Loucy (cell line): ENCODE data around the gene SUCLG1.

Experiments
- H2AFZ ChIP-seq: fragments of 200-600 bp; sonication (generic); 2 replicates; pipeline ENCODE4 v1.6.0; 2016; ENCODE audit warnings: antibody characterized with exemption, mild to moderate bottlenecking, low read length, moderate library complexity
- H3F3A ChIP-seq: fragments of 200-600 bp; 2 replicates; pipeline ENCODE4 v1.6.0; 2016; ENCODE audit warnings: antibody characterized with exemption, low read depth, mild to moderate bottlenecking
- H3K27me3 ChIP-seq: fragments of 200-600 bp; sonication (generic); 2 replicates; pipeline ENCODE4 v1.6.1; 2014; ENCODE audit warnings: low read length, mild to moderate bottlenecking; ENCODE audit not compliant: insufficient read depth, poor library complexity, severe bottlenecking
- H3K36me3 ChIP-seq: fragments of 200-600 bp; sonication (generic); 2 replicates; pipeline ENCODE4 v1.6.1; 2016; ENCODE audit warnings: low read length; ENCODE audit not compliant: insufficient read depth
- H3K4me1 ChIP-seq: fragments of 200-600 bp; sonication (generic); 2 replicates; pipeline ENCODE4 v1.5.1; 2014; ENCODE audit warnings: low read length, mild to moderate bottlenecking; ENCODE audit not compliant: insufficient read depth, poor library complexity, severe bottlenecking
- H3K4me2 ChIP-seq: fragments of 200-600 bp; sonication (generic); 2 replicates; pipeline ENCODE4 v1.6.0; 2014; ENCODE audit warnings: antibody characterized with exemption, low read length, low read depth, mild to moderate bottlenecking; ENCODE audit not compliant: poor library complexity, severe bottlenecking
- H3K4me3 ChIP-seq: fragments of 200-600 bp; sonication (generic); 2 replicates; pipeline ENCODE4 v1.5.1; 2014; ENCODE audit warnings: low read length, mild to moderate bottlenecking, mixed read lengths; ENCODE audit not compliant: poor library complexity, severe bottlenecking
- H3K79me2 ChIP-seq: fragments of 200-600 bp; sonication (generic); 2 replicates; pipeline ENCODE4 v1.6.1; 2014; ENCODE audit warnings: low read length; ENCODE audit not compliant: insufficient read depth
- H3K9ac ChIP-seq: fragments of 200-600 bp; sonication (generic); 2 replicates; pipeline ENCODE4 v1.6.0; 2014; ENCODE audit warnings: mild to moderate bottlenecking, low read depth, low read length, moderate library complexity; ENCODE audit not compliant: poor library complexity, severe bottlenecking
- H3K9me2 ChIP-seq: fragments of 200-600 bp; sonication (generic); replicated peaks from 2 replicates; pipeline ENCODE4 v1.6.1; 2016; ENCODE audit warnings: low read depth, low read length, mixed read lengths
- H3K9me3 ChIP-seq: fragments of 200-600 bp; sonication (generic); 2 replicates; pipeline ENCODE4 v1.6.1; 2014; ENCODE audit warnings: mild to moderate bottlenecking, antibody characterized with exemption, low read length, low read depth; ENCODE audit not compliant: insufficient read depth
- H4K20me1 ChIP-seq: fragments of 200-600 bp; sonication (generic); 2 replicates; pipeline ENCODE4 v1.6.0; 2014; ENCODE audit warnings: antibody characterized with exemption, low read length, mild to moderate bottlenecking; ENCODE audit not compliant: insufficient read depth, poor library complexity, severe bottlenecking
- CTCF ChIP-seq: fragments of 200-600 bp; sonication (generic); conservative IDR thresholded peaks from 2 replicates; pipeline ENCODE4 v1.5.1; 2014; ENCODE audit warnings: mild to moderate bottlenecking, antibody characterized with exemption, low read length
- EZH2phosphoT487 ChIP-seq: fragments of 200-600 bp; IDR thresholded peaks from 2 replicates; pipeline ENCODE4 v1.6.1; 2018; ENCODE audit warnings: antibody characterized with exemption, mild to moderate bottlenecking, moderate library complexity, borderline replicate concordance

Gene SUCLG1

GRCh38 chr2:84483320-84483719, 24.2 kb upstream of the SUCLG1 start:
- Histone ChIP-seq H3K4me2 (no peak overlapping the region), H3K4me3 (no peak overlapping the region), H3K4me1 (no peaks in the 10 kb centered on the region), H3K9ac (no peak overlapping the region), H3K36me3 (no peaks in the 10 kb centered on the region), H4K20me1 (no peaks in the 10 kb centered on the region), H3F3A (no peaks in the 10 kb centered on the region), H3K27me3 (no peaks in the 10 kb centered on the region), H3K9me3 (no peaks in the 10 kb centered on the region), H3K79me2 (no peaks in the 10 kb centered on the region), H3K9me2 (no peaks in the 10 kb centered on the region), H2AFZ (no peak overlapping the region)
- TF ChIP-seq EZH2phosphoT487 (no peak), CTCF (no peak)

- no peak overlapping the region for H2AFZ ChIP-seq
- TF ChIP-seq EZH2phosphoT487: no peak
Observed at GRCh38 chr2:84482603-84483002, 23.5 kb upstream of the SUCLG1 start.

GRCh38 chr2:84481702-84482101, 22.6 kb upstream of the SUCLG1 start:
- H3F3A ChIP-seq: no peaks in the 10 kb centered on the region
- no peaks in the 10 kb centered on the region for H3K36me3 ChIP-seq
- no peak overlapping the region for H3K9ac ChIP-seq
- H3K27me3 ChIP-seq: no peaks in the 10 kb centered on the region
- H3K4me1 ChIP-seq: no peaks in the 10 kb centered on the region
- H3K79me2 ChIP-seq: no peaks in the 10 kb centered on the region
- H2AFZ ChIP-seq: no peak overlapping the region
- no peak overlapping the region for H3K4me2 ChIP-seq
- H3K4me3 ChIP-seq: no peak overlapping the region
- no peaks in the 10 kb centered on the region for H3K9me2 ChIP-seq
- 0 out of 2 replicates have a peak, but pooled peaks cover 3% of the 10 kb centered on the region for H3K9me3 ChIP-seq
- H4K20me1 ChIP-seq: no peaks in the 10 kb centered on the region
- TF ChIP-seq EZH2phosphoT487 (no peak), CTCF (no peak)

More at GRCh38 chr2:84482603-84483002, 23.5 kb upstream of the SUCLG1 start:
- Histone ChIP-seq H4K20me1 (no peaks in the 10 kb centered on the region), H3K36me3 (no peaks in the 10 kb centered on the region), H3K4me2 (no peak overlapping the region), H3K9me2 (no peaks in the 10 kb centered on the region), H3K9ac (no peak overlapping the region), H3K4me3 (no peak overlapping the region), H3K4me1 (no peaks in the 10 kb centered on the region), H3K9me3 (0 out of 2 replicates have a peak, but pooled peaks cover under 1% of the 10 kb centered on the region), H3F3A (no peaks in the 10 kb centered on the region), H3K79me2 (no peaks in the 10 kb centered on the region), H3K27me3 (no peaks in the 10 kb centered on the region)

GRCh38 chr2:84478867-84479266, 19.8 kb upstream of the SUCLG1 start:
- TF ChIP-seq EZH2phosphoT487 (no peak), CTCF (no peak)
- Histone ChIP-seq H3K9me2 (no peaks in the 10 kb centered on the region), H3K9ac (no peak overlapping the region), H4K20me1 (no peaks in the 10 kb centered on the region), H3K9me3 (0 out of 2 replicates have a peak, but pooled peaks cover 3% of the 10 kb centered on the region), H3K36me3 (no peaks in the 10 kb centered on the region), H3K79me2 (no peaks in the 10 kb centered on the region), H3F3A (no peaks in the 10 kb centered on the region), H2AFZ (no peak overlapping the region), H3K4me2 (no peak overlapping the region), H3K27me3 (no peaks in the 10 kb centered on the region), H3K4me1 (no peaks in the 10 kb centered on the region), H3K4me3 (no peak overlapping the region)
